ENCODE measurements around the gene DYNLT3. TPM values are rescaled to one million over a fixed set of nuclear protein-coding genes. Genes with fewer than 3 reads are reported as not detected.
A peak's percentile ranks its signal among the peaks of the same experiment; 100 is the strongest.

DYNLT3 gene, protein sequence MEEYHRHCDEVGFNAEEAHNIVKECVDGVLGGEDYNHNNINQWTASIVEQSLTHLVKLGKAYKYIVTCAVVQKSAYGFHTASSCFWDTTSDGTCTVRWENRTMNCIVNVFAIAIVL
- total RNA-seq = 7.4 TPM
- polyA plus RNA-seq (ENCODE audit: insufficient read depth in 1 of 8, insufficient read length in 8 of 8, low replicate concordance in 1 of 8) = 10 to 100 TPM in 5 of 8 donors, 1 to 10 TPM in 3; 8.6 to 12.7 (median 10.3) TPM
- long read RNA-seq, donor 1, transcript DYNLT3-201 (5 exons, 2,217 nt) = major isoform, 6 of 6 reads
- long read RNA-seq, donor 1, partial matches to known transcripts = 0 of 6 reads
- long read RNA-seq, donor 1, other reads (novel, unspliced or antisense) = 0 of 6 reads
- long read RNA-seq, donor 2 = 0 reads
- long read RNA-seq, donor 3, transcript DYNLT3-201 (5 exons, 2,217 nt) = major isoform, 6 of 6 reads
- long read RNA-seq, donor 3, partial matches to known transcripts = 0 of 6 reads
- long read RNA-seq, donor 3, other reads (novel, unspliced or antisense) = 0 of 6 reads
- long read RNA-seq, donor 4, transcript DYNLT3-201 (5 exons, 2,217 nt) = major isoform, 8 of 8 reads
- long read RNA-seq, donor 4, partial matches to known transcripts = 0 of 8 reads
- long read RNA-seq, donor 4, other reads (novel, unspliced or antisense) = 0 of 8 reads
- long read RNA-seq, donor 5, transcript DYNLT3-201 (5 exons, 2,217 nt) = major isoform, 15 of 15 reads
- long read RNA-seq, donor 5, partial matches to known transcripts = 0 of 15 reads
- long read RNA-seq, donor 5, other reads (novel, unspliced or antisense) = 0 of 15 reads
- long read RNA-seq, donor 6, transcript DYNLT3-201 (5 exons, 2,217 nt) = major isoform, 8 of 8 reads
- long read RNA-seq, donor 6, partial matches to known transcripts = 0 of 8 reads
- long read RNA-seq, donor 6, other reads (novel, unspliced or antisense) = 0 of 8 reads
- long read RNA-seq, donor 7, transcript DYNLT3-201 (5 exons, 2,217 nt) = major isoform, 7 of 7 reads
- long read RNA-seq, donor 7, partial matches to known transcripts = 0 of 7 reads
- long read RNA-seq, donor 7, other reads (novel, unspliced or antisense) = 0 of 7 reads
- long read RNA-seq, donor 8, transcript DYNLT3-201 (5 exons, 2,217 nt) = major isoform, 5 of 7 reads
- long read RNA-seq, donor 8, partial matches to known transcripts = 0 of 7 reads
- long read RNA-seq, donor 8, other reads (novel, unspliced or antisense) = 0 of 7 reads
- long read RNA-seq, donor 9, transcript DYNLT3-201 (5 exons, 2,217 nt) = major isoform, 7 of 7 reads
- long read RNA-seq, donor 9, partial matches to known transcripts = 0 of 7 reads
- long read RNA-seq, donor 9, other reads (novel, unspliced or antisense) = 0 of 7 reads
- long read RNA-seq, donor 10, transcript DYNLT3-201 (5 exons, 2,217 nt) = major isoform, 11 of 11 reads
- long read RNA-seq, donor 10, partial matches to known transcripts = 0 of 11 reads
- long read RNA-seq, donor 10, other reads (novel, unspliced or antisense) = 0 of 11 reads
- long read RNA-seq, donor 11, transcript DYNLT3-201 (5 exons, 2,217 nt) = major isoform, 6 of 6 reads
- long read RNA-seq, donor 11, partial matches to known transcripts = 0 of 6 reads
- long read RNA-seq, donor 11, other reads (novel, unspliced or antisense) = 0 of 6 reads

DNA sequence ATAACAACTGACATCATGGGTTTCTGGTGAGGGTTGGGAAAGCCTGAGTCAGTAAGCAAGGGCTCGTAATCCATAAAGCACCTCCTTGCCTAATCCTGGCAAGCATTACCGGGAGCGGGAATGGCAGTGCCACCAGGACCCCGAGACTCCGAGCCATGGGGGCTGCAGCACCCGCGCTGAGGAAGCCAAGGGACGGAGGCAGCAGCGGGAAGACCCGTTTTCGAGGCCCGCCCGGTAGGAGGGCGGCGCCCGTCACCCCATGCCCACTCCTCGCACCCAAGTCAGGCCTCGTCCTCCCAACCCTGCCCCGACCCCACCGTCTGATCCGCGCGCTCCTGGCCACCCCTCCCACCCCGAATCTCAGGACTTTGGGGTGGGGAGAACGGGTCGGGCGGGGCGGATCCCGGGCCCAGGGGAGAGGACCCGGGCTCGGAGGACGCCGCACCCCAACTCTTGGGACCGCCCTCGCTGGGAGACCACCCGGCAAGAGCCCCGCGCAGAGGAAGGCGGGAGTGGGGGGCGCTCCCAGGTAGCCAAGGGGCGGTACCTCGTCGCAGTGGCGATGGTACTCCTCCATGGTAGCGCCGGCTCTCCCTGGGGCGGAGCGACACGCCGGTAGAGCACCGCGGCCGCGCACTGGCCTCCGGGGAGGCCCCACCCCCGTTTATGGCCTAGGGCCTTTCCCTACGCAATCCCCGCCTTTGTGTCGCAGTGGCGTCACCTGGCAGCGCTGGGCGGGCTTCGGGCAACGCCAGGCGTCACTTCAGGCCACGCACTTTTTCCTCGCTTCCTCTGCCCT lies at the start of gene DYNLT3:
Gene DYNLT3, minus strand, starts transcription at position 638 of the 799 bp plus-strand sequence. Its CDS starts 61 bp downstream, at position 577.
- peak; percentile 73 for DNase-seq
- H3K27ac ChIP-seq (ENCODE audit: low read length) = peak within 1 kb of the TSS; percentile 60
- H3K9me3 ChIP-seq (replicated peaks; ENCODE audit: control insufficient read depth, low read depth, low read length) = no peaks in the 10 kb centered on the region
- no peaks in the 10 kb centered on the region for H3K4me1 ChIP-seq (ENCODE audit: control insufficient read depth, insufficient read depth, low read length)
- no peaks in the 10 kb centered on the region for H3K36me3 ChIP-seq (ENCODE audit: control insufficient read depth, insufficient read depth, low read length)
- H3K27me3 ChIP-seq (ENCODE audit: control insufficient read depth, insufficient read depth, low read length) = peaks cover 6% of the 10 kb centered on the region
- H3K4me3 ChIP-seq (ENCODE audit: low read length) = peak within 1 kb of the TSS; percentile 64
- WGBS (ENCODE audit: insufficient coverage) = 32% methylated on average over 59 of the region's 67 CpGs

DNA sequence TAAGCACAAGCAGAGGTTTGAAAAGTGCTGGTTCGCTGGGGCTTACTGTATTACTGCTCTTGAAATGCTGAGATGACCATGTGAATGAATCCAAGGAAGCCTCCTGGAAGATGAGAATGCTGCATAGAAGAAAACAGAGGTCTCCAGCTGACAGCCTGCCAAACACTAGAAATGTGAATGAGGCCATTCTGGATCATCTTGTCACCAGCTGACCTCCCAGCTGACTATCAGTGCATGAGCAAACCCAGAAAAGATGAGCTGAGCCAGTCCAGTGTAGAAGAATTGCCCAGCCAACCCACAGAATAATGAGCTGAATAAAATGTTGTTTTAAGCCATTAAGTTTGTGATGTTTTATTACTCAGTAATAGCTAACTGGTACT lies 49.1 kb upstream of the DYNLT3 start:
- DNase-seq = peak; percentile 79
- no peak overlapping the region for H3K27ac ChIP-seq (ENCODE audit: low read length)
- no peak overlapping the region for H3K4me3 ChIP-seq (ENCODE audit: low read length)
- H3K27me3 ChIP-seq (ENCODE audit: control insufficient read depth, insufficient read depth, low read length) = peaks cover 10% of the 10 kb centered on the region
- H3K9me3 ChIP-seq (replicated peaks; ENCODE audit: control insufficient read depth, low read depth, low read length) = no peaks in the 10 kb centered on the region
- no peaks in the 10 kb centered on the region for H3K36me3 ChIP-seq (ENCODE audit: control insufficient read depth, insufficient read depth, low read length)
- WGBS (ENCODE audit: insufficient coverage) = 9% methylated on average over 1 of the region's 1 CpG
- H3K4me1 ChIP-seq (ENCODE audit: control insufficient read depth, insufficient read depth, low read length) = no peaks in the 10 kb centered on the region

GRCh38 chrX:37895795-37896510 lies 48.6 kb upstream of the DYNLT3 start:
- no peak overlapping the region for H3K27ac ChIP-seq (ENCODE audit: low read length)
- no peak for DNase-seq
- no peak overlapping the region for H3K4me3 ChIP-seq (ENCODE audit: low read length)
- H3K9me3 ChIP-seq (replicated peaks; ENCODE audit: control insufficient read depth, low read depth, low read length) = no peaks in the 10 kb centered on the region
- H3K27me3 ChIP-seq (ENCODE audit: control insufficient read depth, insufficient read depth, low read length) = peaks cover 8% of the 10 kb centered on the region
- no peaks in the 10 kb centered on the region for H3K36me3 ChIP-seq (ENCODE audit: control insufficient read depth, insufficient read depth, low read length)
- no peaks in the 10 kb centered on the region for H3K4me1 ChIP-seq (ENCODE audit: control insufficient read depth, insufficient read depth, low read length)

- no peak for DNase-seq
- Histone ChIP-seq H3K4me3 (ENCODE audit: low read length) (no peak overlapping the region), H3K9me3 (replicated peaks; ENCODE audit: control insufficient read depth, low read depth, low read length) (no peaks in the 10 kb centered on the region), H3K4me1 (ENCODE audit: control insufficient read depth, insufficient read depth, low read length) (no peaks in the 10 kb centered on the region), H3K27me3 (ENCODE audit: control insufficient read depth, insufficient read depth, low read length) (peaks cover 7% of the 10 kb centered on the region), H3K27ac (ENCODE audit: low read length) (no peak overlapping the region), H3K36me3 (ENCODE audit: control insufficient read depth, insufficient read depth, low read length) (no peaks in the 10 kb centered on the region)
- 43% methylated on average over 2 of the region's 3 CpGs for WGBS (ENCODE audit: insufficient coverage)
These were observed 47.4 kb upstream of the DYNLT3 start for GRCh38 chrX:37894725-37895124.

- no peak for DNase-seq
- Histone ChIP-seq H3K9me3 (replicated peaks; ENCODE audit: control insufficient read depth, low read depth, low read length) (no peaks in the 10 kb centered on the region), H3K27ac (ENCODE audit: low read length) (no peak overlapping the region), H3K4me1 (ENCODE audit: control insufficient read depth, insufficient read depth, low read length) (no peaks in the 10 kb centered on the region), H3K36me3 (ENCODE audit: control insufficient read depth, insufficient read depth, low read length) (no peaks in the 10 kb centered on the region), H3K4me3 (ENCODE audit: low read length) (no peak overlapping the region), H3K27me3 (ENCODE audit: control insufficient read depth, insufficient read depth, low read length) (peaks cover 2% of the 10 kb centered on the region)
- WGBS (ENCODE audit: insufficient coverage) = no CpG with 5 or more reads among the region's 5 CpGs
These were observed 40.6 kb upstream of the DYNLT3 start for GRCh38 chrX:37888010-37888409.

DNA sequence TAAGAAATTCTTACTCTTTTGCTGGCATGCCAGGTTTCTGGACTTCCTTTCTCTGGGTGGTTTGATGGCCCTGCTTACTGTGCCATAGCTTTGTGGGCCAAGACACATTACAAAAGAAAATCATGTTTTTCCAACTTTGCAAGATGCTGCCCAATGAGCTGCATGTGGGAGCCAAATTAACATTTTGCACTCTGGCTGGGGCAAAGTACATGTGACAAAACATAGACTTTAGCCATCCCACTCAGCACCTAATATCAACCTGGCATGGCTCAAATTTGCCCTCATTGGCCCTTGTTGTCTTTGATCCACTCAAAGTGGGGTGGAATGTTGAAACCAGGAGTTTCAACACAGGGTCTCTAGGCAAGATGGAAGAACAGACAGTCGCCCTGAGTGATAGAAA lies 40.0 kb upstream of the DYNLT3 start:
- DNase-seq = no peak
- H3K36me3 ChIP-seq (ENCODE audit: control insufficient read depth, insufficient read depth, low read length) = no peaks in the 10 kb centered on the region
- H3K4me1 ChIP-seq (ENCODE audit: control insufficient read depth, insufficient read depth, low read length) = no peaks in the 10 kb centered on the region
- no peak overlapping the region for H3K4me3 ChIP-seq (ENCODE audit: low read length)
- H3K9me3 ChIP-seq (replicated peaks; ENCODE audit: control insufficient read depth, low read depth, low read length) = no peaks in the 10 kb centered on the region
- WGBS (ENCODE audit: insufficient coverage) = 29% methylated on average over 1 of the region's 1 CpG
- peaks cover 2% of the 10 kb centered on the region for H3K27me3 ChIP-seq (ENCODE audit: control insufficient read depth, insufficient read depth, low read length)
- no peak overlapping the region for H3K27ac ChIP-seq (ENCODE audit: low read length)

GRCh38 chrX:37883196-37883595 lies 35.8 kb upstream of the DYNLT3 start:
- H3K4me3 ChIP-seq (ENCODE audit: low read length) = no peak overlapping the region
- DNase-seq = no peak
- H3K36me3 ChIP-seq (ENCODE audit: control insufficient read depth, insufficient read depth, low read length) = no peaks in the 10 kb centered on the region
- no peaks in the 10 kb centered on the region for H3K4me1 ChIP-seq (ENCODE audit: control insufficient read depth, insufficient read depth, low read length)
- peaks cover 2% of the 10 kb centered on the region for H3K27me3 ChIP-seq (ENCODE audit: control insufficient read depth, insufficient read depth, low read length)
- WGBS (ENCODE audit: insufficient coverage) = 57% methylated on average over 1 of the region's 2 CpGs
- H3K9me3 ChIP-seq (replicated peaks; ENCODE audit: control insufficient read depth, low read depth, low read length) = no peaks in the 10 kb centered on the region
- H3K27ac ChIP-seq (ENCODE audit: low read length) = no peak overlapping the region

DNA sequence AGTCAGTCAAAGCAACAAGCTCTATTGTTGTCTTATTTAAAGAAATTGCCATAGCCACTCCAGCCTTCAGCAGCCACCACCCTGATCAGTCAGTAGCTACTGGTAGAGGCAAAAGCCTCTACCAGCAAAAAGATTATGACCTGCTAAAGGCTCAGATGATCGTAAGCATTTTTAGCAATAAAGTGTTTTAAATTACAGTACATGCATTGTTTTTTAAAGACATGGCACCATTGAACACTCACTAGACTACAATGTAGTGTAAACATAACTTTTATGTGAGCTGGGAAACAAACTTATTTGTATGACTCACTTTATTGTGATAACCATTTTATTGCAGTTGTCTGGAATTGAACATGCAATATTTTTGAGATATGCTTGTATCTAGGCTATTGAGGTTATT lies 32.3 kb upstream of the DYNLT3 start:
- Histone ChIP-seq H3K36me3 (ENCODE audit: control insufficient read depth, insufficient read depth, low read length) (no peaks in the 10 kb centered on the region), H3K4me3 (ENCODE audit: low read length) (no peak overlapping the region), H3K27ac (ENCODE audit: low read length) (no peak overlapping the region), H3K4me1 (ENCODE audit: control insufficient read depth, insufficient read depth, low read length) (no peaks in the 10 kb centered on the region), H3K27me3 (ENCODE audit: control insufficient read depth, insufficient read depth, low read length) (no peaks in the 10 kb centered on the region), H3K9me3 (replicated peaks; ENCODE audit: control insufficient read depth, low read depth, low read length) (no peaks in the 10 kb centered on the region)
- DNase-seq = no peak
- WGBS (ENCODE audit: insufficient coverage) = no CpG with 5 or more reads among the region's 1 CpG
